Naive B cell (primary cell): ENCODE data around the gene ZNRF4. TPM values are rescaled to one million over a fixed set of nuclear protein-coding genes. Genes with fewer than 3 reads are reported as not detected.

Source experiments
- ATAC-seq, 2 donors: fragments of 150-1000 bp; cut with Tn5 transposase; 2 replicates each; pipeline ENCODE4 v1.10.0; 2021; ENCODE audit warnings: low read depth in 2 of 2, mild to moderate bottlenecking in 2 of 2, moderate library complexity in 2 of 2
- DNase-seq: peaks from one replicate; pipeline ENCODE4 v3.0.0; 2022
- H3K27ac Mint-ChIP-seq, 6 donors: one replicate each; pipeline ENCODE4 v1.8.0; 2020 to 2022; ENCODE audit warnings: mild to moderate bottlenecking in 6 of 6, mixed read lengths in 6 of 6, moderate library complexity in 5 of 6, inconsistent platforms in 2 of 6
- H3K27me3 Mint-ChIP-seq, 3 donors: one replicate each; pipeline ENCODE4 v1.8.0; 2021 to 2022; ENCODE audit warnings: mixed read lengths in 3 of 3, mild to moderate bottlenecking in 1 of 3
- H3K36me3 Mint-ChIP-seq, 2 donors: one replicate each; pipeline ENCODE4 v1.8.0; 2020 to 2022; ENCODE audit warnings: mixed read lengths in 2 of 2, inconsistent platforms in 1 of 2, mild to moderate bottlenecking in 1 of 2
- H3K4me1 Mint-ChIP-seq, 3 donors: one replicate each; pipeline ENCODE4 v1.8.0; 2020 to 2022; ENCODE audit warnings: mixed read lengths in 3 of 3, inconsistent platforms in 1 of 3, mild to moderate bottlenecking in 1 of 3, moderate library complexity in 1 of 3
- H3K4me3 Mint-ChIP-seq, 8 donors: one replicate each; pipeline ENCODE4 v1.8.0; 2020 to 2022; ENCODE audit warnings: mild to moderate bottlenecking in 8 of 8, mixed read lengths in 8 of 8, moderate library complexity in 8 of 8, inconsistent platforms in 2 of 8
- H3K9me3 Mint-ChIP-seq, 7 donors: one replicate each; pipeline ENCODE4 v1.8.0; 2020 to 2022; ENCODE audit warnings: mixed read lengths in 7 of 7, mild to moderate bottlenecking in 5 of 7, inconsistent platforms in 2 of 7, moderate library complexity in 1 of 7
- polyA plus RNA-seq, 6 donors: library from polyadenylated mRNA; unstranded; fragments of 300-500 nt; fragmentation: Illumina TruSeq; gene quantifications; one replicate each; pipeline ENCODE4 v1.2.3, GENCODE V29; 2021; ENCODE audit warnings: low read depth in 6 of 6

ZNRF4 gene
- polyA plus RNA-seq, 6 donors from 2014 or later = not detected

- H3K27me3 Mint-ChIP-seq = peaks cover 8 to 53% (median 50%) of the 10 kb centered on the region in 3 donors
- H3K36me3 Mint-ChIP-seq = no peaks in the 10 kb centered on the region
- DNase-seq = no peak
- no peak for ATAC-seq
- no peak overlapping the region for H3K27ac Mint-ChIP-seq
- peaks cover 0 to 4% (median 0%) of the 10 kb centered on the region in 3 donors for H3K4me1 Mint-ChIP-seq
- peak overlapping the region in 2 of 8 donors; percentile 53 to 65 for H3K4me3 Mint-ChIP-seq
- H3K9me3 Mint-ChIP-seq = peaks cover 0 to 7% (median 2%) of the 10 kb centered on the region in 7 donors
Observed at GRCh38 chr19:5448374-5448773, 6.8 kb upstream of the ZNRF4 start.

GRCh38 chr19:5450482-5451126, 4.6 kb upstream of the ZNRF4 start:
- ATAC-seq (no peak), DNase-seq (no peak)
- peaks cover 0 to 4% (median 0%) of the 10 kb centered on the region in 3 donors for H3K4me1 Mint-ChIP-seq
- peaks cover 0 to 7% (median 4%) of the 10 kb centered on the region in 7 donors for H3K9me3 Mint-ChIP-seq
- no peak overlapping the region for H3K27ac Mint-ChIP-seq
- H3K4me3 Mint-ChIP-seq = no peak overlapping the region
- H3K27me3 Mint-ChIP-seq = peaks cover 12 to 45% (median 32%) of the 10 kb centered on the region in 3 donors
- no peaks in the 10 kb centered on the region for H3K36me3 Mint-ChIP-seq

DNA sequence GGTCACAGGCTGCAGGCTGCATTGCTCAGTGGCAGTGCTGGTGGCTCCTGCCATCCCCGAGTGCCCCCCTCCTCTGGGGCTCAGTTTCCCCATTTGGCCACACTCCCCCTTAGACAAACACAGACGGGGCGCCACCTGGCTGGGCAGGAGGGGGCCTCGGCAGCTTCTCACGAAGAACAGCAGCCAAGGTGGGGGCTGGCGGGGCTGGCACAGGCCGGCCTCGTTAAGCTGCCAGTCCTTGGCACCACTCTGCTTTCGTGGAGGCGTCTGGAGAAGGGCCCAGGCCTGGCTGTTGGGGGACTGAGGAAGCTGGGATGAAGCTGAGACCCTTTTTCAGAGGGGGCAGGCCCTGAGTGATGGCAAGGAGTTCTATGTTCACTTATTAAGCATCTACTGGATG, 3.7 kb upstream of the ZNRF4 start:
- DNase-seq = no peak
- Mint-ChIP-seq H3K27me3 (peaks cover 12 to 42% (median 29%) of the 10 kb centered on the region in 3 donors), H3K4me1 (peaks cover 0 to 4% (median 0%) of the 10 kb centered on the region in 3 donors), H3K9me3 (peaks cover 0 to 7% (median 4%) of the 10 kb centered on the region in 7 donors), H3K27ac (no peak overlapping the region), H3K36me3 (no peaks in the 10 kb centered on the region), H3K4me3 (no peak overlapping the region)
- no peak for ATAC-seq

- Mint-ChIP-seq H3K4me1 (peaks cover 0 to 4% (median 0%) of the 10 kb centered on the region in 3 donors), H3K36me3 (no peaks in the 10 kb centered on the region), H3K27me3 (peaks cover 10 to 37% (median 21%) of the 10 kb centered on the region in 3 donors), H3K4me3 (no peak overlapping the region), H3K27ac (no peak overlapping the region), H3K9me3 (peaks cover 0 to 5% (median 4%) of the 10 kb centered on the region in 7 donors)
- DNase-seq (no peak), ATAC-seq (no peak)
Observed at GRCh38 chr19:5452594-5453565, 2.3 kb upstream of the ZNRF4 start.

GRCh38 chr19:5454743-5455142, 474 bp upstream of the ZNRF4 start:
- no peak overlapping the region for H3K4me3 Mint-ChIP-seq
- no peak overlapping the region for H3K27ac Mint-ChIP-seq
- peaks cover 2 to 9% (median 4%) of the 10 kb centered on the region in 7 donors for H3K9me3 Mint-ChIP-seq
- peaks cover 0 to 6% of the 10 kb centered on the region in 2 donors for H3K36me3 Mint-ChIP-seq
- peaks cover 7 to 25% (median 17%) of the 10 kb centered on the region in 3 donors for H3K27me3 Mint-ChIP-seq
- no peak for ATAC-seq
- peaks cover 0 to 4% (median 0%) of the 10 kb centered on the region in 3 donors for H3K4me1 Mint-ChIP-seq
- no peak for DNase-seq

DNA sequence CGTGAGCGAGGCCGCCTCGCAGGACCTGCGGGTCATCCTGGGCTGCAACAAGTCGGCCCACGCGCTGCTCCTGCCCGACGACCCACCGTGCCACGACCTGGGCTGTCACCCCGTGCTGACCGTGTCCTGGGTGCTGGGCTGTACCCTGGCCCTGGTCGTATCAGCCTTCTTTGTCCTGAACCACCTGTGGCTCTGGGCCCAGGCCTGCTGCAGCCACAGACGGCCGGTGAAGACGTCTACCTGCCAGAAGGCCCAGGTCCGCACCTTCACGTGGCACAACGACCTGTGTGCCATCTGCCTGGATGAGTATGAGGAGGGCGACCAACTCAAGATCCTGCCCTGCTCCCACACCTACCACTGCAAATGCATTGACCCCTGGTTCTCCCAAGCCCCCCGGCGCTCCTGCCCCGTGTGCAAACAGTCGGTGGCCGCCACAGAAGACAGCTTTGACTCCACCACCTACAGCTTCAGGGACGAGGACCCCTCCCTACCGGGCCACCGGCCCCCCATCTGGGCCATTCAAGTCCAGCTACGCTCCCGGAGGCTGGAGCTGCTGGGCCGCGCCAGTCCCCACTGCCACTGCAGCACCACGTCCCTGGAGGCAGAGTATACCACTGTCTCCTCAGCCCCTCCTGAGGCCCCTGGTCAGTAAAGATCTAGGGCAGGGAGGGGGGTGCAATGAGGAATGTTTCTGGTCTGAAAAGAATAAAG, 1.1 kb downstream of the ZNRF4 start:
- Mint-ChIP-seq H3K27me3 (peaks cover 7 to 11% (median 10%) of the 10 kb centered on the region in 3 donors), H3K27ac (no peak overlapping the region), H3K36me3 (peaks cover 0 to 8% of the 10 kb centered on the region in 2 donors), H3K4me1 (no peaks in the 10 kb centered on the region), H3K9me3 (peaks cover 4 to 17% (median 7%) of the 10 kb centered on the region in 7 donors), H3K4me3 (no peak overlapping the region)
- DNase-seq (no peak), ATAC-seq (no peak)

- ATAC-seq (no peak), DNase-seq (no peak)
- H3K9me3 Mint-ChIP-seq = peaks cover 4 to 19% (median 10%) of the 10 kb centered on the region in 7 donors
- peaks cover 0 to 8% of the 10 kb centered on the region in 2 donors for H3K36me3 Mint-ChIP-seq
- no peak overlapping the region for H3K27ac Mint-ChIP-seq
- peaks cover 7 to 11% (median 10%) of the 10 kb centered on the region in 3 donors for H3K27me3 Mint-ChIP-seq
- H3K4me3 Mint-ChIP-seq = no peak overlapping the region
- no peaks in the 10 kb centered on the region for H3K4me1 Mint-ChIP-seq
Observed at GRCh38 chr19:5456841-5457200, 1.6 kb downstream of the ZNRF4 start.

DNA sequence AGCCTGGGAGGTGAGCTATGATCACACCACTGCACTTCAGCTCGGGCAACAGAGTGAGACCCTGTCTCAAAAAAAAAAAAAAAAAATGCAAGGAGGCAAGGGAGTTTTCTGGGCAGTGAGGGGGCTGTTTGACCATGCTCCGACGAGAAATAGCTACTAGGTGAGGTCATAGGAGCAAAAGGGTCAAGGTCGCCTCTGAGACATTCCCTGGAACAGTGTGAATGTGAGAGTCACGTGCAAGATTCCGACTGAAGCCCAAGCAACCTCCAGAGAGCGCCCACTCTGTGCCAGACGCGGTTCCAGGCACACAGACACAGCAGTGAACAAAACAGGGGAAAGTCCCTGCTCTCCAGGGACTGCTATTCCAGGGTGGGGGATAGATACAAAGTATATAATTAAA, 2.5 kb downstream of the ZNRF4 start:
- ATAC-seq (no peak), DNase-seq (no peak)
- Mint-ChIP-seq H3K4me1 (no peaks in the 10 kb centered on the region), H3K27me3 (peaks cover 7 to 11% (median 10%) of the 10 kb centered on the region in 3 donors), H3K9me3 (peaks cover 4 to 23% (median 10%) of the 10 kb centered on the region in 7 donors), H3K27ac (peak overlapping the region in 1 of 6 donors; percentile 61), H3K36me3 (peaks cover 0 to 8% of the 10 kb centered on the region in 2 donors), H3K4me3 (peak overlapping the region in 1 of 8 donors; percentile 42)

- Mint-ChIP-seq H3K4me3 (no peak overlapping the region), H3K9me3 (peaks cover 7 to 29% (median 15%) of the 10 kb centered on the region in 7 donors), H3K27me3 (peaks cover 7 to 11% (median 10%) of the 10 kb centered on the region in 3 donors), H3K4me1 (no peaks in the 10 kb centered on the region), H3K36me3 (peaks cover 0 to 14% of the 10 kb centered on the region in 2 donors), H3K27ac (peak overlapping the region in 1 of 6 donors; percentile 67)
- ATAC-seq (no peak), DNase-seq (no peak)
Observed at GRCh38 chr19:5458420-5458819, 3.2 kb downstream of the ZNRF4 start.

- no peak overlapping the region for H3K27ac Mint-ChIP-seq
- H3K9me3 Mint-ChIP-seq = peaks cover 6 to 34% (median 15%) of the 10 kb centered on the region in 7 donors
- peaks cover 0 to 21% of the 10 kb centered on the region in 2 donors for H3K36me3 Mint-ChIP-seq
- H3K4me3 Mint-ChIP-seq = no peak overlapping the region
- ATAC-seq (no peak), DNase-seq (no peak)
- H3K4me1 Mint-ChIP-seq = no peaks in the 10 kb centered on the region
- H3K27me3 Mint-ChIP-seq = peaks cover 9 to 12% (median 11%) of the 10 kb centered on the region in 3 donors
Observed at GRCh38 chr19:5459360-5459759, 4.1 kb downstream of the ZNRF4 start.

- Mint-ChIP-seq H3K27ac (no peak overlapping the region), H3K27me3 (peaks cover 13 to 18% (median 18%) of the 10 kb centered on the region in 3 donors), H3K9me3 (peaks cover 4 to 34% (median 15%) of the 10 kb centered on the region in 7 donors), H3K4me1 (no peaks in the 10 kb centered on the region), H3K4me3 (no peak overlapping the region), H3K36me3 (peaks cover 0 to 21% of the 10 kb centered on the region in 2 donors)
- DNase-seq (no peak), ATAC-seq (no peak)
Observed at GRCh38 chr19:5460748-5461147, 5.5 kb downstream of the ZNRF4 start.

DNA sequence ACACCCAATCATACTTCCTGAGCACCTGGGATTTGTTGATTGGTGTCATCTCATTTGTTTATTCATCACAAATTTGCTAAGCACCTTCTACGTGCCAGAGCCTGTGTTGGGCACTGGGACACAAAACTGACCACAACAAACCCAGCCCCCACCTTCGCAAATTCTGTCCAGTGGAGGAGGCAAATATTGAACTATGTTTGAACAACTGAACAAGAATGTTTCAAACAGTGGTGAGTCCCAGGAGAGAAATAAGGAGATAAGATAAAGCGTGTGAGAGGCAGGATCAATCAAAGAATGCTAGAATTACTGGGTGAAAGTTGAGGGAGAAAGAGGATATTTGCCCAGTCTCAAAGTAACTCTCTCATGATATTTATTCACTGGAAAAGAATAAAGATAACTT, 8.7 kb downstream of the ZNRF4 start:
- peak overlapping the region in 1 of 6 donors; percentile 6 for H3K27ac Mint-ChIP-seq
- peaks cover 4 to 34% (median 15%) of the 10 kb centered on the region in 7 donors for H3K9me3 Mint-ChIP-seq
- ATAC-seq (no peak), DNase-seq (no peak)
- peaks cover 14 to 31% (median 16%) of the 10 kb centered on the region in 3 donors for H3K27me3 Mint-ChIP-seq
- H3K36me3 Mint-ChIP-seq = peaks cover 0 to 28% of the 10 kb centered on the region in 2 donors
- peaks cover 0 to 3% (median 0%) of the 10 kb centered on the region in 3 donors for H3K4me1 Mint-ChIP-seq
- H3K4me3 Mint-ChIP-seq = peak overlapping the region in 1 of 8 donors; percentile 18

DNA sequence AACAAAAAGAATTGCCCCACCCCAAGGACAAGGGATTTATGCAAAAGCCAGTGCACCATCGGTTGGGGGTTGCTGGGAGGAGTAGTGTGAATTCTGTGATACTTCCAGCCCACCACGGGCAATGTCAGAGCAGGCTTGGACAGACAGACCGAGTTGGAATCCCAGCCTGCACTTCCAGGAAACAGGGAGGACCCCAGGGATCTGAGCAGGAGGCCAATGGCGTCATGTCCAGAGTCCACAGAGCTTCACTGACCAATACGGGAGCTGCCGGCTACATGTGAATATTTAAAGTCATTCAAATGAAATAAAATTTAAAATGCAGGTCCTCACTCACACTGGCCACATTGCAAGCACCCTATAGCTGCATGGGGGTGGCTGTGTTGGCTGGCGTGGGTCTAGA, 10.9 kb downstream of the ZNRF4 start:
- H3K27me3 Mint-ChIP-seq = peaks cover 13 to 31% (median 14%) of the 10 kb centered on the region in 3 donors
- no peak overlapping the region for H3K4me3 Mint-ChIP-seq
- peaks cover 0 to 20% of the 10 kb centered on the region in 2 donors for H3K36me3 Mint-ChIP-seq
- peaks cover 2 to 27% (median 10%) of the 10 kb centered on the region in 7 donors for H3K9me3 Mint-ChIP-seq
- ATAC-seq (no peak), DNase-seq (no peak)
- no peak overlapping the region for H3K27ac Mint-ChIP-seq
- H3K4me1 Mint-ChIP-seq = peaks cover 0 to 3% (median 0%) of the 10 kb centered on the region in 3 donors
